Ishikawa (cell line): ENCODE measurements around the gene WNK1.

Source experiments
- CEBPB ChIP-seq: IDR thresholded peaks from 2 replicates; pipeline ENCODE4 v1.6.1; 2012
- CREB1 ChIP-seq: IDR thresholded peaks from 2 replicates; pipeline ENCODE4 v1.6.1; 2012; ENCODE audit warnings: low read depth
- EGR1 ChIP-seq: IDR thresholded peaks from 2 replicates; pipeline ENCODE4 v1.6.1; 2012
- EP300 ChIP-seq: IDR thresholded peaks from 2 replicates; pipeline ENCODE4 v1.6.1; 2012; ENCODE audit warnings: borderline replicate concordance
- FOXM1 ChIP-seq: IDR thresholded peaks from 2 replicates; pipeline ENCODE4 v1.6.1; 2012; ENCODE audit warnings: low read depth, borderline replicate concordance
- NFIC ChIP-seq: IDR thresholded peaks from 2 replicates; pipeline ENCODE4 v1.6.1; 2012
- RAD21 ChIP-seq: IDR thresholded peaks from 2 replicates; pipeline ENCODE4 v1.6.1; 2012; ENCODE audit warnings: low read depth
- REST ChIP-seq: IDR thresholded peaks from 2 replicates; pipeline ENCODE4 v1.6.1; 2012; ENCODE audit warnings: low read depth, mild to moderate bottlenecking
- TAF1 ChIP-seq: IDR thresholded peaks from 2 replicates; pipeline ENCODE4 v1.6.1; 2012; ENCODE audit warnings: low read depth, mild to moderate bottlenecking
- TCF12 ChIP-seq: IDR thresholded peaks from 2 replicates; pipeline ENCODE4 v1.6.1; 2012; ENCODE audit warnings: low read depth
- TEAD4 ChIP-seq: IDR thresholded peaks from 2 replicates; pipeline ENCODE4 v1.6.1; 2012
- YY1 ChIP-seq: IDR thresholded peaks from 2 replicates; pipeline ENCODE4 v1.6.1; 2012; ENCODE audit warnings: low read depth
- ZBTB7A ChIP-seq: IDR thresholded peaks from 2 replicates; pipeline ENCODE4 v1.6.1; 2012; ENCODE audit warnings: low read depth
- TF ChIP-seq, protein P1 (sequence below): IDR thresholded peaks from 2 replicates; pipeline ENCODE4 v1.6.1; 2012
- TF ChIP-seq, protein P2 (sequence below): IDR thresholded peaks from 2 replicates; pipeline ENCODE4 v1.6.1; 2012

The WNK1 gene

GRCh38 chr12:768434-768833 is 16.1 kb downstream of the WNK1 start:
- TF ChIP-seq ZBTB7A (no peak), CEBPB (no peak), NFIC (no peak), CREB1 (no peak), EP300 (no peak), REST (no peak), TCF12 (no peak), EGR1 (no peak), YY1 (no peak), TEAD4 (no peak), RAD21 (no peak), TAF1 (no peak)
- TF ChIP-seq, protein P1, sequence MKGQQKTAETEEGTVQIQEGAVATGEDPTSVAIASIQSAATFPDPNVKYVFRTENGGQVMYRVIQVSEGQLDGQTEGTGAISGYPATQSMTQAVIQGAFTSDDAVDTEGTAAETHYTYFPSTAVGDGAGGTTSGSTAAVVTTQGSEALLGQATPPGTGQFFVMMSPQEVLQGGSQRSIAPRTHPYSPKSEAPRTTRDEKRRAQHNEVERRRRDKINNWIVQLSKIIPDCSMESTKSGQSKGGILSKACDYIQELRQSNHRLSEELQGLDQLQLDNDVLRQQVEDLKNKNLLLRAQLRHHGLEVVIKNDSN = no peak
- TF ChIP-seq, protein P2, sequence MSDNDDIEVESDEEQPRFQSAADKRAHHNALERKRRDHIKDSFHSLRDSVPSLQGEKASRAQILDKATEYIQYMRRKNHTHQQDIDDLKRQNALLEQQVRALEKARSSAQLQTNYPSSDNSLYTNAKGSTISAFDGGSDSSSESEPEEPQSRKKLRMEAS = no peak

DNA sequence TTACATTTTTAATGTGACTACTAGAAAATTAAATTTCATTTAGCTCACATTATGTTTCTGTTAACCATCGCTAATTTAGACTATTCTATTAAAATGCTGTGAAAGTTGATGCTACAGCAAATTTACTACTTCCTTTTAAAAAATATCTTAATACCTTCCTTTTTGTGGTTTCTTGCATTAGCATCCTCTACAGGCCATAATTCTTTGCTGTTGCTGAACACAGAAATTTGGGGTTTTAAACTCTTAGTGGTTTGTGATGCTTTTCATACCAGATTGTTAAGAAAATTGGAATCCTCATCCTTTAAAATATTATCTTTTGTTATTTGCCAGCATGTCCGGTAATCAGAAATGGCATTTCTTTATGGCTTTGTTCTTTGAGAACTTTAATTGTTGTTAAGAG is 18.1 kb downstream of the WNK1 start:
- TF ChIP-seq FOXM1 (no peak), RAD21 (no peak), TCF12 (no peak), NFIC (no peak), YY1 (no peak), CEBPB (no peak), EP300 (no peak), CREB1 (no peak), REST (no peak)
- TF ChIP-seq, protein P2 = no peak
- TF ChIP-seq, protein P1 = no peak

DNA sequence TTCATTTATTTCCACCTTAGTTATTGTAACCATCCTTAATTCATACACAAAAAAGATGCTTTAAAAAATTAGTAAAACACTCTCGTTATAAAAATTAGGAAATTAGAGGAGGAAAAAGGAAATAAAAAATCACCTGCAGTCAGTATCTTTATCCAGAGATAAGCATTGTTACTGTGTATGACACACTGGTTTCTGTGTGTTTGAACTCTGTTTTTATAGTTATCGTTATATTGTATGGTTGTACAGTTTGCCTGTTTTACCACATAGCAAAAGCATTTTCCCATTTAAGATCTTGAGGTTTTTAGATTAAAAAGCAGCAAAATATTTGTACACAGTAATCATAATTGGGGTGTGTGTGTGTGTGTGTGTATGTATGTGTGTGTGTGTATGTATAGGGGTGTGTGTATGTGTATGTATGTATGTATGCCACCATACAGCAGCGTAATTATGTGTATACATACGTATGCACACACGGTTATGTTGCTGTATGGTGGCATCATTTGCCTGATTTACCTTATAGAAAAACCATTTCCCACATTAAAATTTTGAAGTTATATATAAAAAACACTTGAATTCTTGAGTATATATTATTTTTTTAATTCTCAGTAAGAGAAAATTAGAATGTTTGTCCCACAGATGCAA is 19.8 kb downstream of the WNK1 start:
- TF ChIP-seq, protein P1 = no peak
- TF ChIP-seq TAF1 (no peak), CEBPB (no peak), YY1 (no peak), RAD21 (no peak), TCF12 (no peak), TEAD4 (no peak), NFIC (no peak), REST (no peak), EGR1 (no peak), ZBTB7A (no peak), EP300 (no peak), CREB1 (no peak), FOXM1 (no peak)
- TF ChIP-seq, protein P2 = no peak
